ENCODE measurements around the gene EIF3J. TPM values are rescaled to one million over a fixed set of nuclear protein-coding genes. Genes with fewer than 3 reads are reported as not detected.

EIF3J gene
- total RNA-seq, 1 experiment from 2014 or later: 129 TPM

- Histone ChIP-seq H3K14ac (ENCODE audit: insufficient read depth, low read length) (no peak overlapping the region), H2BK12ac (ENCODE audit: insufficient read length, low read depth, low read length) (no peak overlapping the region), H4K20me1 (ENCODE audit: control insufficient read depth, insufficient read depth, insufficient read length) (no peaks in the 10 kb centered on the region), H3K9me3 (ENCODE audit: control insufficient read depth, low read depth, low read length) (no peaks in the 10 kb centered on the region), H3K79me2 (ENCODE audit: insufficient read depth, low read length) (peaks cover 4% of the 10 kb centered on the region; the same call in 1 of the 2 replicates), H2BK5ac (ENCODE audit: insufficient read length, low read length) (no peak overlapping the region), H3K4me2 (ENCODE audit: insufficient read depth, insufficient read length, low read length) (no peak overlapping the region), H2AFZ (ENCODE audit: low read length) (no peak overlapping the region), H3K9ac (ENCODE audit: extremely low read depth, insufficient read length, low read length) (no peak overlapping the region), H3K4me1 (ENCODE audit: insufficient read depth, low read length) (no peaks in the 10 kb centered on the region), H3K23ac (ENCODE audit: insufficient read length, low read depth, low read length) (no peak overlapping the region), H3K79me1 (ENCODE audit: insufficient read depth, low read depth, low read length, poor library complexity, severe bottlenecking) (peaks cover 4% of the 10 kb centered on the region), H3K27me3 (ENCODE audit: insufficient read depth, low read length) (no peaks in the 10 kb centered on the region), H3K56ac (ENCODE audit: insufficient read length, low read depth, low read length) (no peak overlapping the region), H3K27ac (ENCODE audit: insufficient read length, low read depth, low read length) (no peak overlapping the region), H3T11ph (ENCODE audit: low read length) (no peak overlapping the region), H2BK20ac (ENCODE audit: low read depth, low read length, poor library complexity, severe bottlenecking) (no peak overlapping the region), H4K91ac (ENCODE audit: insufficient read length, low read depth, low read length) (no peak overlapping the region), H4K5ac (ENCODE audit: insufficient read length, low read depth, low read length) (no peak overlapping the region), H3K23me2 (ENCODE audit: insufficient read length, low read depth, low read length, poor library complexity, severe bottlenecking) (no peaks in the 10 kb centered on the region), H2BK15ac (ENCODE audit: low read depth, low read length) (no peak overlapping the region), H4K8ac (replicated peaks; ENCODE audit: insufficient read length, low read depth, low read length) (no peak overlapping the region), H3K4ac (ENCODE audit: low read depth, low read length) (no peak overlapping the region), H3K18ac (ENCODE audit: insufficient read length, low read depth, low read length) (no peak overlapping the region), H2BK120ac (ENCODE audit: low read depth, low read length, poor library complexity, severe bottlenecking) (no peak overlapping the region), H2AK5ac (ENCODE audit: insufficient read length, low read length) (no peak overlapping the region)
- peaks cover 27 to 55% (median 49%) of the 10 kb centered on the region in 3 experiments; a peak in 6 of 7 replicates for H3K36me3 Mint-ChIP-seq (ENCODE audit: insufficient read depth in 1 of 3, low read depth in 3 of 3)
- 0 out of 4 replicates have a peak, but pooled peaks cover 4 to 5% of the 10 kb centered on the region in 2 experiments for H3K4me1 Mint-ChIP-seq
- no peak for DNase-seq
- whole genome bisulfite sequencing (ENCODE audit: extremely low coverage, insufficient read length, low lambda C conversion rate): no CpG with 5 or more reads among the region's 3 CpGs
- H3K27ac Mint-ChIP-seq: no peak overlapping the region
- H3K4me3 Mint-ChIP-seq: no peak overlapping the region
- H3K9me3 Mint-ChIP-seq: no peaks in the 10 kb centered on the region
- TF ChIP-seq CTCF (conservative IDR thresholded peaks at IDR 0.05): peak; percentile 50
- no peaks in the 10 kb centered on the region for H3K27me3 Mint-ChIP-seq (ENCODE audit: low read depth)
These were observed 13.3 kb downstream of the EIF3J start for GRCh38 chr15:44550256-44550655.
